KMS-11 (cell line): ENCODE measurements around the gene SH3PXD2B.

ENCODE experiments used
- H2AFZ ChIP-seq: fragments of 200-600 bp; sonication (generic); 2 replicates; pipeline ENCODE4 v1.6.1; 2016; ENCODE audit warnings: antibody characterized with exemption, mixed run types, low read depth
- H3K27ac ChIP-seq: fragments of 200-600 bp; sonication (generic); 2 replicates; pipeline ENCODE4 v1.6.1; 2016; ENCODE audit warnings: mild to moderate bottlenecking, mixed run types
- H3K27me3 ChIP-seq: fragments of 200-600 bp; sonication (generic); 2 replicates; pipeline ENCODE4 v1.6.1; 2017; ENCODE audit warnings: mild to moderate bottlenecking, low read depth, mixed run types, moderate library complexity; ENCODE audit not compliant: insufficient read depth
- H3K36me3 ChIP-seq: fragments of 200-600 bp; sonication (generic); 2 replicates; pipeline ENCODE4 v1.6.1; 2017; ENCODE audit warnings: mild to moderate bottlenecking, mixed run types; ENCODE audit not compliant: insufficient read depth
- H3K4me1 ChIP-seq: fragments of 200-600 bp; sonication (generic); 2 replicates; pipeline ENCODE4 v1.6.1; 2016; ENCODE audit warnings: mild to moderate bottlenecking, low read depth, mixed run types; ENCODE audit not compliant: poor library complexity, severe bottlenecking
- H3K4me2 ChIP-seq: fragments of 200-600 bp; sonication (generic); 2 replicates; pipeline ENCODE4 v1.7.0; 2016; ENCODE audit warnings: mild to moderate bottlenecking, mixed run types
- H3K4me3 ChIP-seq: fragments of 200-600 bp; sonication (generic); IDR thresholded peaks from 2 replicates; pipeline ENCODE4 v1.6.1; 2017; ENCODE audit warnings: low read depth, low read length, mixed read lengths; ENCODE audit not compliant: insufficient read depth
- H3K79me2 ChIP-seq: fragments of 200-600 bp; sonication (generic); 2 replicates; pipeline ENCODE4 v1.6.1; 2016; ENCODE audit warnings: low read depth, mixed run types; ENCODE audit not compliant: insufficient read depth
- H3K9ac ChIP-seq: fragments of 200-600 bp; sonication (generic); 2 replicates; pipeline ENCODE4 v1.6.1; 2016; ENCODE audit warnings: mild to moderate bottlenecking, mixed run types
- H4K20me1 ChIP-seq: fragments of 200-600 bp; sonication (generic); 2 replicates; pipeline ENCODE4 v1.6.1; 2016; ENCODE audit warnings: mild to moderate bottlenecking, mixed run types; ENCODE audit not compliant: insufficient read depth
- TF ChIP-seq, protein P1 (sequence below): fragments of 200-600 bp; sonication (generic); conservative IDR thresholded peaks from 2 replicates; pipeline ENCODE4 v1.6.1; 2017; ENCODE audit warnings: low read depth, mild to moderate bottlenecking, antibody characterized with exemption, low read length, moderate library complexity, mixed read lengths

Gene SH3PXD2B

DNA sequence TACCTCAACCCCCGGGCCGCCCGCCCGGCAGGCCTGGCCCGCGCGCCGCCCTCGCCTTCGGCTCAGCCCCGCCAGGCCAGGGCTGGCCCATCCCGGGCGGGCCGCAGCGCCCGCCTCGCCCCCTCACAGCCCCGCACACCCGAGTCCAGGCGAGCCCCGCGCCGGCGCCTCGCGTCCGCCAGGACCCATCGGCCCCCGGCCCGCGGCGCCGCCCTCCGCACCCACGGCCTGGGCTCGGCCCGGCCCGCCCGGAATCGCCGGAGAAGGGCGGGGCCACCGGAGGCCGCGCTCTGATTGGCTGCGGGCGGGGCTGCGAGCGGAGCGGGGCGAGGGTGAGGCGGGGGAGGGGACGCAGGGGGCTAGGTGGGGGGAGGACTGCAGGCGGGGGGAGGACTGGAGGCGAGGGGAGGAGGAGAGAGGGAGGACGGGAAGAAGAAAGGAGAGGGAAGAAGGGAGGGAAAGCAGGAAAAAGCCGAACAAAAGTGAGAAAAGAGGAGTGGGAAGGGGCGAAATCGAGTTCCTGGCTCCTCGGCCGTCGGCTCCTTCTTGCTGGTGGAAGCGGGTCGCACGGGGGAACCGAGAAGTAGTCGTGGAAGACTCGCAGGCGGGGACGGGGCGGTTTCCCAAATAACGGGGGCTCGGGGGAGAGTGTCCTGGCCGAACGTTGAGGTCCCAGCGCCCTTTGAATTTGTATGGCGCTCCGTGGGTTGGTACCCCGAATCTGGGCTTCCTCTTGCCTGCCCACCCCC, 170.3 kb downstream of the SH3PXD2B start:
- no peak overlapping the region for H3K4me3 ChIP-seq
- H3K27me3 ChIP-seq: no peaks in the 10 kb centered on the region
- TF ChIP-seq, protein P1, sequence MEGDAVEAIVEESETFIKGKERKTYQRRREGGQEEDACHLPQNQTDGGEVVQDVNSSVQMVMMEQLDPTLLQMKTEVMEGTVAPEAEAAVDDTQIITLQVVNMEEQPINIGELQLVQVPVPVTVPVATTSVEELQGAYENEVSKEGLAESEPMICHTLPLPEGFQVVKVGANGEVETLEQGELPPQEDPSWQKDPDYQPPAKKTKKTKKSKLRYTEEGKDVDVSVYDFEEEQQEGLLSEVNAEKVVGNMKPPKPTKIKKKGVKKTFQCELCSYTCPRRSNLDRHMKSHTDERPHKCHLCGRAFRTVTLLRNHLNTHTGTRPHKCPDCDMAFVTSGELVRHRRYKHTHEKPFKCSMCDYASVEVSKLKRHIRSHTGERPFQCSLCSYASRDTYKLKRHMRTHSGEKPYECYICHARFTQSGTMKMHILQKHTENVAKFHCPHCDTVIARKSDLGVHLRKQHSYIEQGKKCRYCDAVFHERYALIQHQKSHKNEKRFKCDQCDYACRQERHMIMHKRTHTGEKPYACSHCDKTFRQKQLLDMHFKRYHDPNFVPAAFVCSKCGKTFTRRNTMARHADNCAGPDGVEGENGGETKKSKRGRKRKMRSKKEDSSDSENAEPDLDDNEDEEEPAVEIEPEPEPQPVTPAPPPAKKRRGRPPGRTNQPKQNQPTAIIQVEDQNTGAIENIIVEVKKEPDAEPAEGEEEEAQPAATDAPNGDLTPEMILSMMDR: no peak
- no peaks in the 10 kb centered on the region for H3K79me2 ChIP-seq
- H3K36me3 ChIP-seq: no peaks in the 10 kb centered on the region
- H3K9ac ChIP-seq: peak overlapping the region; percentile 15; the same call in 1 of the 2 replicates
- peaks cover 4% of the 10 kb centered on the region for H3K4me1 ChIP-seq
- H4K20me1 ChIP-seq: no peaks in the 10 kb centered on the region
- H3K27ac ChIP-seq: no peak overlapping the region
- H2AFZ ChIP-seq: peak overlapping the region; percentile 49
- H3K4me2 ChIP-seq: peak overlapping the region; percentile 76

DNA sequence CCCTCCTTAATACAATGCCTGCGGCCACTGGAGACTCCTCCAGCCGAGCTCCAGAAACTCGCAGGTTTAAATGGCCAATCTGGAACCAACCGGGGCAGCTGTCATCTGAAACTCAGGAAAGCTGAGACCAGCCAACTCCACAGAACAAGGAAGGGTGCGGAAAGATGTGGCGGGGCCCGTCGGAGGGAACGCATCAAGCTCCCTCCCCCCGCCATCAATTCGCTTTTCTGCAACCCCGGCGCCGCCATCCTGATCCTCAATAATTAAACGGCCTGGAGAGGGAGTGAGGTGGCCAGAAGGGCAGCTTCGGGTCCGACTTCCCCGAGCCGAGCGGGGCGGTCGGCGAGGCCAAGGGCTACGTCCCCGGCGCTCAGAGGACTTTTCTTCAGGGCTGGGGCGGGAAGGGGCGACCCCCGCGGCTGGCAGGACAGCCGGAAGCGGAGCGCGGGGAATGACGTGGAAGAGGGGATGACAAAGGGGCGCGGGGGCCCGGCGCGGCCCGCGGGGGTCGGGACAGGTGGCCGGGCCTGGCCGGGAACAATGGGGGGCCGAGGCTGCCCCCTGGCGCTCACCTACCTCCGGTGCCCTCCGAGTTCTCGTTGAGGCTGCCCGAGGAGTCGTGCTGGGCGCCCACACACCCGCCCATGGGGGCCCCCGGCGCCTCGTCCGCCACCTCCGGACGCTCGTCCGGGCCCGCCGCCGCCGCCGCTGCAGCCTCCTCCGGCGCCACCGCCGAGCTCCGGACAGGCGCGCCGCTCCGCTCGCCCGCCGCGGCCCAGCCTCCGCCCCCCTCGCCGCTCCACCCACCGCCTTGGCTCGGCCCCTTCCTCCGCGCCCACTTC, 171.1 kb downstream of the SH3PXD2B start, which contains the start of gene UBTD2:
Gene UBTD2 (minus strand): TSS at position 745 of the 842 bp plus-strand sequence. CDS start 99 bp downstream, at position 646.
- Histone ChIP-seq H3K9ac (peak within 1 kb of the TSS; percentile 58), H3K27ac (no peak within 1 kb of the TSS), H3K4me3 (no peak within 1 kb of the TSS), H2AFZ (peak within 1 kb of the TSS; percentile 71), H4K20me1 (no peaks in the 10 kb centered on the region), H3K36me3 (no peaks in the 10 kb centered on the region), H3K27me3 (no peaks in the 10 kb centered on the region), H3K79me2 (no peaks in the 10 kb centered on the region), H3K4me2 (peak within 1 kb of the TSS; percentile 76), H3K4me1 (peaks cover 4% of the 10 kb centered on the region)
- TF ChIP-seq, protein P1: peak; percentile 23; the same call in 1 of the 2 replicates

- Histone ChIP-seq H3K36me3 (no peaks in the 10 kb centered on the region), H3K9ac (peak overlapping the region; percentile 58; the same call in 1 of the 2 replicates), H3K4me1 (peaks cover 4% of the 10 kb centered on the region), H3K27ac (no peak overlapping the region), H3K4me2 (peak overlapping the region; percentile 73), H3K27me3 (no peaks in the 10 kb centered on the region), H3K4me3 (no peak overlapping the region), H4K20me1 (no peaks in the 10 kb centered on the region), H2AFZ (no peak overlapping the region; the same call in 1 of the 2 replicates), H3K79me2 (no peaks in the 10 kb centered on the region)
- TF ChIP-seq, protein P1: no peak
These were observed 171.9 kb downstream of the SH3PXD2B start for GRCh38 chr5:172282272-172283019.

GRCh38 chr5:172281346-172281745, 173.0 kb downstream of the SH3PXD2B start:
- Histone ChIP-seq H3K27me3 (no peaks in the 10 kb centered on the region), H3K79me2 (no peaks in the 10 kb centered on the region), H2AFZ (no peak overlapping the region), H3K27ac (no peak overlapping the region), H3K4me3 (no peak overlapping the region), H3K4me2 (no peak overlapping the region), H4K20me1 (no peaks in the 10 kb centered on the region), H3K4me1 (peaks cover 4% of the 10 kb centered on the region), H3K9ac (no peak overlapping the region), H3K36me3 (no peaks in the 10 kb centered on the region)
- TF ChIP-seq, protein P1: no peak
